Fibroblast of villous mesenchyme (primary cell): ENCODE data around the gene POU2F1. TPM values are rescaled to one million over a fixed set of nuclear protein-coding genes. Genes with fewer than 3 reads are reported as not detected.
"Not testable (repeated sequence)": the region's sequence is repeated elsewhere in the genome, so short reads cannot be mapped to it uniquely, and the experiment has no call there.

Experiments
- DNase-seq: peaks from one replicate; pipeline ENCODE4 v3.0.0-alpha.2; 2010; ENCODE audit warnings: low read depth
- H3K4me3 ChIP-seq: 2 replicates; pipeline ENCODE4 v1.5.1; 2011; ENCODE audit warnings: low read depth, mild to moderate bottlenecking, low read length
- CTCF ChIP-seq: IDR thresholded peaks from 2 replicates; pipeline ENCODE4 v1.5.1; 2012; ENCODE audit warnings: low read depth, mild to moderate bottlenecking, low read length; ENCODE audit not compliant: insufficient read depth
- total RNA-seq: library from RNA; depleted of rRNA; stranded (reverse); fragments of >200 nt; gene quantifications from 2 replicates; pipeline ENCODE4 v1.2.3, GENCODE V29; 2012

The POU2F1 gene
- total RNA-seq, 1 donor: 6.9 TPM

- DNase-seq: peak; percentile 71
- TF ChIP-seq CTCF: no peak
- H3K4me3 ChIP-seq: no peak overlapping the region
Measured at GRCh38 chr1:167223144-167224103, 2.7 kb downstream of the POU2F1 start.

DNA sequence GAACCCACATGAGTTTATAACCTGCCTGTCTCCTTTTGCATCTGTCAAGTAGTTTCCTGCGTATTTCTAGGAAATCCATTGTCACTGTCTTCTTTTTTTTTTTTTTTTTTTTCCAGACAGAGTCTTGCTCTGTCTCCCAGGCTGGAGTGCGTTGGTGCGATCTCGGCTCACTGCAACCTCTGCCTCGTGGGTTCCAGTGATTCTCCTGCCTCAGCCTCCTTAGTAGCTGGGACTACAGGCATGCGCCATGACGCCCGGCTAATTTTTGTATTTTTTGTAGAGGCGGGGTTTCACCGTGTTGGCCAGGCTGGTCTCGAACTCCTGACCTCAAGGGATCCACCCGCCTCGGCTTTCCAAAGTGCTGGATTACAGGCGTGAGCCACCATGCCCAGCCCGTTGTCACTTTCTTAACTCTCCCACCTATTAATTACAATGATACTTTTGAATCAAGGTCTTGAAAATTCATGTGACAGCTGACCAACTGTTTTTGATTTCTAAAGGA lies 4.1 kb downstream of the POU2F1 start:
- DNase-seq, H3K4me3 ChIP-seq: not testable (repeated sequence)

DNA sequence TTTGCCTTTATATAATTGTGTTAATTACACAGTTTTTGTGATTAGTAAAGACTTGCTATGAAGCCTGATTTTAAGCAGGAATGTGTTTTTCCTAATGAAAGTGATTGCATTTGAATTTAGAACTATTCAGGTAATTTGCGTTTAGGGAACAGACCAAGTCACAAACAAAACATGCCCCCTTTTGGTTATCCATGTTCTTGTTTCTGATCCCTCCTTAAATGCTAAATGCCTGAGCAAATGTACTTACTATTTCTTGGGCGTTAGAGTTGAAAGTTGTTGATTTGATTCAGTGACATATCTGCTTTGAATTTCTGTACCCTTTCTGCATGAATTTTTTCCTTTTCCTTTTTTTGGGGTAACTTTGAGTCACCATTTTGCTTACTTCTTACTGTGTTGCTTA lies 5.2 kb downstream of the POU2F1 start:
- TF ChIP-seq CTCF: no peak
- H3K4me3 ChIP-seq: no peak overlapping the region
- no peak for DNase-seq

- no peak for DNase-seq
- no peak overlapping the region for H3K4me3 ChIP-seq
- TF ChIP-seq CTCF: no peak
Measured at GRCh38 chr1:167227934-167228378, 7.3 kb downstream of the POU2F1 start.

DNA sequence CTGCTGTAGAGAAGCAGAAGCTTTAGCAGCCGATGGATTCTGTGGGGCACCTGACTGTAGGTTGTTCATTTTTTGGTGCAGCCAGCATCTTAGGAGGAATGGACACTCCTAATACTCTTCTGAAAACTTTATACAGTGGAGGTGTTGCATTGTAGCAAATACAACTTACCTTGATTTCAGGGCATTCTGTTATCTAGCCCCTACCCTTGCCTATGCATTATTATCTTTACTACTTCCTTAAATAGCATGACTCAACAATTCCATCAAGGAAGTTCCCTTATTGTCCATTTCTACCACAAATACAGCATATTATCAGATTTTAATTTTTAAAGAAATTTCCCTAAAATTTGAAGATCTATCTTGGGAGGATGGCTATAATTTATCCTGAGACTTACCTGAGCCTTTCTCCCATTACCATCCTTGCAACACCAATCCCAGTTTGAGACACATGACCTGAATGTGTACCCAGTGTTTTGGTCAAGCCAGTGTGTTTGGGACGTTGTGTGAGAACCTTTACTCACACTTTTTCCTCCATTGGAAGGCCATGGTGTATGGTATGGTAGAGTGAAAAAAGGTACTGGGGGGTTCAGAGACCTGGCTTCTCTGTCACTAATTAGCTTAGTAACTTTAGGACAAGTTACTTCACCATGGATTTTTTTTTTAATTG lies 9.2 kb downstream of the POU2F1 start:
- no peak for TF ChIP-seq CTCF
- DNase-seq: no peak
- no peak overlapping the region for H3K4me3 ChIP-seq

DNA sequence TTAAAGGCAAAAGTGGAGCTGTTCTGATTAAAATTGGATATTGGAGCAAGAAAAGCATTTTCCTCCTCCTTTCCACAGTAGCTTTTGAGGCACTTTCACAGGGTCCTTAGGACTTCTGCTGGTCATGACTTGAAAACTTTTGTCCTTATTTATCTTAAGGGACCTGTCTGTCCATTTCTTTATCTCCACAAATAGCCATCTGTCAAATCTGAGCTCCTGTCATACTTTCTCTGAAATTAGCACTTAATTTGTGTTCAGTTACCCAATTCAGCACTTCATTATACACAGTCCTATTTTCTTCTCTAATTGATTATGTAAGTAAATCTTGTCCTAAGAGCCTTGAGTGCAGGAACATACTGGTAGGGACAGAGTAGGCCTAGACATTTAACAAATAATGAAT lies 9.8 kb downstream of the POU2F1 start:
- no peak for DNase-seq
- no peak for TF ChIP-seq CTCF
- H3K4me3 ChIP-seq: no peak overlapping the region

GRCh38 chr1:167231873-167232450 lies 11.3 kb downstream of the POU2F1 start:
- DNase-seq: no peak
- TF ChIP-seq CTCF: no peak
- H3K4me3 ChIP-seq: no peak overlapping the region
